ENCODE measurements around the gene SLC49A3.
"Not testable (repeated sequence)": the region's sequence is repeated elsewhere in the genome, so short reads cannot be mapped to it uniquely, and the experiment has no call there.

SLC49A3 gene

DNA sequence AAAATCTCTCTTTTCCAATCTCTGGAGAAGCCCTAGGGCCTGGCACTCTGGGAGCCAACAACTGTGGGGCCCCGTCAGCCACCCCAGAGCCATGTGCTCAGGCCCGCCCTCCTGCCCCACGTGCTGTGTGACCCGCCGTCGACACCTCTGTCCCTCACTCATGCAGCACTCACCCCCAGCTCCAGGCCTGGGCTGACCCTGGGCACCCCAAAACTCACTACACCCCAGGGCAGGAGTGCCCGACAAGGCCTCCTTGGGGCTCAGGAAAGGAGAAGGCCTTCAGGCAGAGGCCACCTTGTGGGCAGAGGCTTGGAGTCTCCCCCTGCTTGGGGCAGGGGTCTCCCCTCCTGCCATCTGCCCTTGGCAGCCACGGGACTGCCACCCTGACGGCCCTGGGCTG is 8.9 kb downstream of the SLC49A3 start:
- DNase-seq = no peak

DNA sequence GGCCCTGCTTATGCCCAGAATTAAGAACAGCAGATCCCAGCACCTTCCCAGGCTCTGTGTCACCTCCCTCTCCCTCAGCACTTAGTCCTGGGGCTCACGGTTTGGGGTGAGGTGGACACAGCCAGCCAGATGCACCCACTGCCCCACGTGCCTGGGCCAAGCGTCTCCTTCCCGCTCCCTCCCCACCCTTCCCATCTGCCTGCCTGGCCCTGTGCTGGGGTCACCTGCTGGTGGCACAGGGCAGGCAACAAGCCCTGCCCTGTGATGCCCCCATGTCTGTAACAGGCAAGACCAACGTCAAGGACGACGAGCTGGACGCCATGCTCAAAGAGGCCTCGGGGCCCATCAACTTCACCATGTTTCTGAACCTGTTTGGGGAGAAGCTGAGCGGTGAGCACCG is 9.3 kb downstream of the SLC49A3 start:
- DNase-seq = no peak

DNA sequence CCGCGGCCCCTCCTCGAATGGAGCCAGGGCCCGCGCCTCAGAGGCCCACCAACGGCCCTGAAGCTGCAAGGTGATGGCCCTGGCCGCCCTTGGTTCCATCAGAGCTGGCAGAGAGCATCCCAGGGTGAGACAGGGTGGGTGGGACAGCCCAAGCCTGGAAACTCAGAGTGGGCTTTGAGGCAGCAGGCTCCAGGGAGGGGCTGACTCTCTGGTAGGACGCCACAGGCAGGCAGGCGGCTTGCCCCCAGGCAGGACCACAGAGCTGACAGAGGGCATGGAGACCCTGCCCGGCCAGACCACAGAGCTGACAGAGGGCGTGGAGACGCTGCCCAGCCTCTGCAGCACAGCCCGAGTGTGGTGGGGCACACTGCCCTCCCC is 9.9 kb downstream of the SLC49A3 start:
- DNase-seq = no peak

DNA sequence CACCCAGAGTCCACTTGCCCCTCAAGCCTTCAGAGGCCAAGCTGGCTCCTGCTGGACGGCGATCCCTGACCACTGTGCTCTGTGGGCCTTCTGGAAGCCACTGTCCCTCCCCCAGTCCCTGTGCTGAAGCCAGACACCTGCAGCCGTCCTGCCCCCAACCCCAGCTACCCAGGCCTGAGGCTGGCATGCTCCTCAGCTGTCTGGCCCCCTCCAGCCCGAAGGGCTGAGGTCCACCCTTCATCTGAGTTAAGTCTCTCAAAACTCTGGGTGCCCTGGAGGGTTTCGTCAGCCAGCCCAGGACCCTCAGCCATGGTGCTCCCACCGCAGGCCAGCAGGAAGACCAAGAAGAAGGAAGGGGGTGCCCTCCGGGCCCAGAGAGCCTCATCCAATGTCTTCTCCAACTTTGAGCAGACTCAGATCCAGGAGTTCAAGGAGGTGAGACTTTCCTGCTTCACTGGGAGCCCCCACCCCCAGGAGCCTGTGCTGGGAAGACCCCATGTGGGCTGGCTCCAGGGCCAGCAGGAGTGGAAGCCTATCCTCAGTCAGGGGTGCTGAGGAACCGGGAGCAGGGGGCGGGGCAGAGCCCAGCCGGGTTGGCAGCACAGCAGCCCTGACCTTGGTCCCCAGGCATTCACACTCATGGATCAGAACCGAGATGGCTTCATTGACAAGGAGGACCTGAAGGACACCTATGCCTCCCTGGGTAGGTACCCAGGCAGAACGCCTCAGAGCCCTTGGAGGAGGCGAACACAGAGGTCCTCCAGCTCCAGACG is 10.4 kb downstream of the SLC49A3 start:
- no peak for DNase-seq

DNA sequence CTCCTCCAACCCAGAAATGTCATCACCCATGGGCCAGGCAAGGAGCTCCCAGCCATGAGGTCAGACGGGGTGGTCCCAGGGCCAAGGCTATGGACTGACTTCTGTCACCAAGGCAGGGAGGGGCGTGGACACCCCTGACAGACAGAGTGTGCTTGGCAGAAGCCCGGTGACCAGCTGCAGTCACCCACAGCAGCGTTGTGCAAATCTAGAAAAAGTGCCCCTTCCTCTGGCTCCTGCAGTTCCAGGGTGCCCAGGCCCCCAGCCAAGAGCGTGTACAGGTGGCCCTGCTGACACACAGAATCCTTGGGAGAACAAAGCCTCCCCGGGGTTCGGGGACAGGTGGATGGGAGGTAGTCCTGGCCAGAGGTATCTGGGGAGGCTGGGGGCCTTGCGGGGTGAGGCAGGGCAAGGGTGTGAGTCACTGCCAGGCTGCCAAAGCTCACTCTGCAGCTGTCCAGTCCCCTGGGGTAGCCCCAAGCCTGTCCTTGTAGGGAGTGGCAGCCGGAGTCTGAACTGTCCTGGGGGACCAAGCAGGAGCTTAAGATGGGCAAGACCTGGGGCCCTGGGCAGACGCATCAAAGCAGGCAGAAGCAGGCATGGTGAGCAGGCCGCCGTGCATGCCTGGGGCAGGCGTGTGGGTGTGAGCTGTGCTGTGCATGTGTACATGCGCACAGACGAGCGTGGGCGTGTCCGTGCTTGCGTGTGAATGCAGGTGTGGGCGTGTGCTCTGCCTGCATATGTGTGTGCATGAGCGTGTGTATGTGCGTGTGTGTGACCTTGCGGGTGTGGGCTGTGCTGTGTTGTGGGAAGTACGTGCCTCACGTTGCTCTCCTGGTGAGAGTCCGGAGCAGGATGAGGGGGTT is 11.3 kb downstream of the SLC49A3 start:
- no peak for DNase-seq

DNA sequence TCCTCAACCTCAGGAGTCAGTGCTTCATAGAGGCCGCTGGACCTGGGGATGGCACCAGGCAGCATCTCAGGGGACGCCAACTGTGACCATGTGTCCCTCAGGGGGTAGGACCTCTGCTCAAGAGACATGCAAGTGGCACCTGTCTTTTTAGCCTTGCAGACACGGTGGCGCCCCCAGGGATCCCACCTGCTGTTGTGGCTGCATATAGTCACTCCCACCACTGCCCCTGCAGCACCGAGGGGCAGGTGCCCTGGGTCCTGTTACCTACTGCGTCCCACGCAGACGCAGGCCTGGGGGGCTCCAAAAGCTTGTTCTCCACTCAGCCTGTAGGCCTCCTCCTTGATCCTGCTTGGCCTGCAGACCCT is 12.1 kb downstream of the SLC49A3 start:
- DNase-seq = no peak

DNA sequence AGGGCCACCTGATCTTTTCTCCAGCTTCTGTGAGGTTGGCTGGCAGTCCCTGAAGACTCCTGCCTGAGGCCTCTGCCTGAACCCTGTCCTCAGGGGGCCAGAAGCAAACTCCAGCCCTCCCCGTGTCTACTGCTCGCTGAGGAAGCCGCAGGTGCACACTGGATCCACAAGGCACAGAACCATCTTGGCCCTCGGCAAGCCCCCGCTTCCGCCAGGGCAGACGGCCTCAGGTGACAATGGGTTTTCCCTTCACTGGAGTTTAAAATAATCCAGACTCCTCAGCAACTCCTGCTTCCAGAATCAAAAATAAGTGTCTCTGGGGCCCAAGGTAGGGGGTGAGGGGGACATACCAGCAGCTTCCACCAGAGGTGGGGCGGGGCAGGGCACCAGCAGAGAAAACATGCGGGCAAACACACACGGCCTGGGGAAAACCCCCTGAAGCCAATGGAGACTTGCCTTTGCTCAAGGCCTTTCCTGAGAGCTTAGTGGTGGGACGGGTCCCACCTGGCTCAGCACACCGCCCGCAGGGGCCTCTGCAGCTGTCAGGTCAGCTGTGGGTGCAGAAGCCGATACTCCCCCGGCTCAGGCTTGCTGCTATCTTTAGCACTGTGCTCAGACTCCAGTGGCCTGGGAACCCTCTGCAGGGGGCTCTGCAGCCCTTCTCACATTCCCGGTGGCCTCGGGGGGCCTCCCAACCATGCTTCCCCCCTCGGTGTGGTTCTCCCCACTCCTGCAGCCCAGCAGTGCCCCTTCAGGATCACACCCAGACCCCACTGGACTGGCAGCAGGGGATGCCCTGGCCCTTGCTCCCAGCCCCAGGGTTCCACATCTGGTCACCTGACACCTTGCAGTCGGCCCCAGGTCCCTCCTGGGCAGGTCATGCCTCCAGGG is 12.7 kb downstream of the SLC49A3 start:
- no peak for DNase-seq

DNA sequence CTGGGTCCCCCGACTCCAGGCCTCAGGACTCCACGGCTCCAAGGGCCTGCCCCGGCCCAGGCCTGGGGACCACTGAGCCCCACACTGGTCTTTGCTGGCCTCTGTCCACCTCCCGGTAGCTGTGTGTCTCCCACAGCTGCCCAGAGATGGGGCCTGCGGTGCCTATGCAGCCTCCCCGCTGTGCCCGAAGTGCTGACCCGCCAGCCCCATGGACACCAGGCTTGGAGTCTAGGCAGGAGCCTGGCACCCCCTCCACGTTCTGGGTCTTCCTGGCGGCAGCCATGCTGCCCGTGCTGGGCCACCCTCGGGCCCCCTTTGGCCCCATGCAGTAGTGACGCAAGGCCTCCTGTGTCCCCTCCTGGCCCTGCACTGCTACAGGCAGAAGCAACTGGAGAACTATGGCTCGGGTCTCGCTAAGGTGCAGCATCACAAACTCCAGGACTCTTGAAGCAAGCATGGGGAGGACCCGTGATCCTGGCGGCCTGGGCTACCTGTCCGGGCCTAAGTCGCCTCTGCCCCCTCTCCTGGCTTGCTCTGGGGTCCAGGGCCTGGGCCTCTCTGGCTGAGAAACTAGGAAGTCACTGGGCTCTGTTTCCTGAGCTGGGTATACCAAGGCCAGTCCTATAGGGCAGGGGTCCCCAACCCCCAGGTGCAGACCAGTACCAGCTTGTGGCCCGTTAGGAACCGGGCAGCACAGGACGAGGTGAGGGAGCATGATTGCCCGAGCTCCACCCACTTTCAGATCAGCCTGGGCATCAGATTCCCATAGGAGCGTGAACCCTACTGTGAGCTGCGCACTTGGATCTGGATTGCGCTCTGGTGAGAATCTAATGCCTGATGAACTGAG is 13.7 kb downstream of the SLC49A3 start:
- DNase-seq = no peak

DNA sequence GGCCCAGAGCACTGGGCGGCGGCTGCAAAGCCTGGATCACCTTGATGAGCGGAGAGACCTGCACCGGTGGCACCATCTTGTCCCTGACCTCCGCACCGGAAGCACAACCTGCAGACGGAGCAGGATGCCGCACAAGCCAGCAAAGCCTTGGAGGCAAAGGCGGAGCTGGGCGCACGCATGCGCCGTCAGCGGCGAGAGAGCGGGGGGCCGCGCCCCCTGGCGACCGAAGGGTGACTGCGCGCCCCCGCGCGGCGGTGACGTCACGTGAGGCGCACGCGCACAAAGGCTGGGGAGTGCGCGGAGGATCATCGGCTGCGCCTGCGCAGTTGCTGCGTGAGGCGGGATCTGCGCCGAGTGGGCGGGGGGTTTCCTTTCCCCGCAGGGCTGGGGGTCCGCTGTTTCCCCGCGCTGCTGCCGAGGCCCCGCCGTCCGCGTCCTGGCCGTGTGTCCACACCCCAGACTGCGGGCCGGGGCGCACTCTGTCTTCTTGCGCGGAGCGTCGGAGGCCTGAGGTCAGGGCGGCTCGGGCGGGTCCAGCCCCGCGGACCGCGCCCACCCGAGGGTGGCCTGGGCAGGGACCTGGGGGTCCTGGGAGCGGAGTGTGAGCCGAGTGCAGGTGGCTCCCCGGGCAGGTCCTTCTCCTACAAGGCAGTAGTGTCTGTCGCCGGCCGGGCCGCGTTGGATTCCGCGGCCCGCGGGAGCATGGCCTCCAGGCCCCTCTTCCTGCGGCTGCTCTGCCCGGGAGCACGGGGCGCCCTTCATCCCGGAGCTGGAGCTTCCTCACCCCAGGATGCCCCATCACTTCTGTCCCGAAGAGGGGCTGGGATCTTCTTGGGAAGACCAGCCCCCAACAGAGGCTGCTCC is 14.5 kb downstream of the SLC49A3 start, which contains the start of the genes ATP5ME and MYL5:
TSS of gene ATP5ME (minus strand) at position 105 of the 864 bp plus-strand sequence. CDS start at position 76, 29 bp downstream.
TSS of gene MYL5 (plus strand) at position 371 of the 864 bp plus-strand sequence. CDS start 3,485 bp downstream, outside the sequence.
- peak; percentile 79 for DNase-seq

DNA sequence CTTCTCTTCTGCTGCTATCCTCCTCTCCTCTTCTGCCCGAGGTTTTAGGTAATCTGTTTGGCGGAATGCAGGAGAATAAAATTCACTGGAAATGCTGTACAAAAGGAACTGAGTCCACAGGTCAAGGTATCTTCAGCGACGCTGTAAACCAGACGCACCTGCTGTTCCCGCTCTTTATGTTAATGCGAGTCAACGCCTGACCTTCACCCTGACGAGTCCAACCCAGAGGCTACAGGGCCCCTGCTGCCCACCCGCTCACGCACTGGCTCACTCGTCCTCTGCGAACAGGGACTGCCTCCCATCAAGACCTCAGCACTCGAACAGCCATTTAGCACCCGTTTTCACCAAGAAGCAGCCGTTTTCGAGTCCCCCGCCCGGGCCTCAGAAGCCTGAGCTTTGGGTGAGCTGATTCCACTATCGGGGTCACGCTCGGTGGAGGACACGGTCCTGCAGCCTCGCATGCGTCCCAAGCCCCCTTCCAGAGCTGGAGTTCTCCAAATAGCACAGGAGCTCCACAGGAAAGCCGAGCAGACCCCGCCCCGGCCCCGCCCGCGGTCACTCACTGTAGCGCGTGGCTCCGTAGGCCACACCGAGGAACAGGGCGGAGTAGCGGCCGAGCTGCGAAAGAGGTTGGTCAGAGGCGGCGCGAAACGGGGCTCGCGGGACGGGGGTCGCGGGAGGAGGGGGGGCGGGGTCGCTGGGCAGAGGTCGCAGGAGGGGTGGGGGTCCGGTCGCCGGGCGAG is 15.4 kb downstream of the SLC49A3 start:
- DNase-seq = no peak

DNA sequence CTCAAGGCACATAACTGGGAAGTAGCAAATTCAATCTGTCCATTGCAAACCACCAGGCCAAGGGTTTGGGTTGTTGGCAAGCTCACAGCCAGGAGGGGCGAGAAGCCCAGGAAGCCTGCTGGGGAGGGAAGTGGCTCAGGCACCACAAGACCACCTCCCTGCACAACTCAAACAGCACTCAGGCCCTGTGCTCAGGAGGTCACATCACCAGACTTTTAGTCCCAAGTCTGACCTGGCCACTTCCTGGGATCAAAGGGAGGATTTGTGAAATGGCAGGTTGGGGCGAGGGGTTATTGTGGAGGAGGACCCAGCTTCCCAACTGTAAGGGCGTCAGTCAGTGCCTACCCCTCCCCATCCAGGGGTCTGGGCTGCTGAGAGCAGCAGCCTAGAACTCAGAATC is 17.2 kb downstream of the SLC49A3 start:
- DNase-seq = no peak

DNA sequence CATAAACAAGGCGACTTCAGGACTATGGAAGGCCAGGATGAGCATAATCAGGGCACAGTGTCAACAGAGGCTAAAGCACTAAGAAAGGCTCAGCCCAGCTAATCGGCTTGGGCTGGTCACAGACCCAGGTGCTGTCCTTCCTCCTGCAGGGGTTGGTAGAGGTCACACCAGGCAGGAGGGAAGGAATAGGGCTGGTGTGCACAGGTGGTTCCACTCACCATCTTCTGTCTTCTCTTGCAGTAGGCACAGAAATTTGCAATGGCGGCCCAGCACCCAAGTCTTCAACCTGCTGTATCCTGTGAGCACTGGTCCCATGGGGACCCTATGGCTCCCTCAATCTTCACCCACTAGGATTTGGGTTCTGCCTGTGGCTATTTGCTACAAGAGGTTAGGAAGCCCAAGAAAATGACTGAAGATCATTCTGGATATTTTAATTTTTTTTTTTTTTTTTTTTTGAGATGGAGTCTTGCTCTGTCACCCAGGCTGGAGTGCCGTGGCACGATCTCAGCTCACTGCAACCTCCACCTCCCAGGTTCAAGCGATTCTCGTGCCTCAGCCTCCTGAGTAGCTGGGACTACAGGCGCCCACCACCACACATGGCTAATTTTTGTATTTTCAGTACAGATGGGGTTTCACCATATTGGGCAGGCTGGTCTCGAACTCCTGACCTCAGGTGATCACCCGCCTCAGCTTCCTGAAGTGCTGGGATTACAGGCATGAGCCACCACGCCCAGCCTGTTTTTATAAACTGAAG is 19.0 kb downstream of the SLC49A3 start:
- DNase-seq = not testable (repeated sequence)

DNA sequence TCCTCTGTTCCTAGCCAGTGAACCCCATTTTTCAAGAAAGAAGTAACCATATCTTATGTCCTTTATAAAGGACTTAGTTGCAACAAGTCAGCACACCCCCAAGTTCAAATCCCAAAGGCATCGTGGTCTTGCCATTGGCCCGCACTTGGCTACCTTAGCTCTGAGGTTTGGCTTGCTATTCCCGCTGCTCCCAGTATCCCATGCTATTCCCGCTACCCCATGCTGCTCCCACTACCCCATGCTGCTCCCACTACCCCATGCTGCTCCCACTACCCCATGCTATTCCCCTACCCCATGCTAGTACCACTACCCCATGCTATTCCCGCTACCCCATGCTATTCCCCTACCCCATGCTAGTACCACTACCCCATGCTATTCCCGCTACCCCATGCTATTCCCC is 20.7 kb downstream of the SLC49A3 start:
- not testable (repeated sequence) for DNase-seq

DNA sequence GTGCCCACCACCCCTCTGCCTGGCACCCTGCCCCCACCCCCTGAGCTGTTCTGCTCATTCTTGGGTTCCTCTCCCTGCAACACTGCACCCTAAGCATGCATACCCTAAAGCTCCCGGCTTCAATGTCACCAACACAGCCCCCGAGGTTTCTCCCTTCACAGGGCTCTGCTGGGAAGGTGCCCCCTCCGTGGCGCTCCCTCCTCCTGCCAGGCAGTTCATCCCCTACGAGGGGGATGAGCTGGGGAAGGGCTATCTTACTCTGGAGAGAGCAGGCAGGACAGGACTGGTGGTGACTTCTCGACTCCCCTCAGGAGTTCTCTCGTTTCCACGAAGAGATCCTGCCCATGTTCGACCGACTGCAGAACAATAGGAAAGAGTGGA is 21.4 kb downstream of the SLC49A3 start:
- no peak for DNase-seq

DNA sequence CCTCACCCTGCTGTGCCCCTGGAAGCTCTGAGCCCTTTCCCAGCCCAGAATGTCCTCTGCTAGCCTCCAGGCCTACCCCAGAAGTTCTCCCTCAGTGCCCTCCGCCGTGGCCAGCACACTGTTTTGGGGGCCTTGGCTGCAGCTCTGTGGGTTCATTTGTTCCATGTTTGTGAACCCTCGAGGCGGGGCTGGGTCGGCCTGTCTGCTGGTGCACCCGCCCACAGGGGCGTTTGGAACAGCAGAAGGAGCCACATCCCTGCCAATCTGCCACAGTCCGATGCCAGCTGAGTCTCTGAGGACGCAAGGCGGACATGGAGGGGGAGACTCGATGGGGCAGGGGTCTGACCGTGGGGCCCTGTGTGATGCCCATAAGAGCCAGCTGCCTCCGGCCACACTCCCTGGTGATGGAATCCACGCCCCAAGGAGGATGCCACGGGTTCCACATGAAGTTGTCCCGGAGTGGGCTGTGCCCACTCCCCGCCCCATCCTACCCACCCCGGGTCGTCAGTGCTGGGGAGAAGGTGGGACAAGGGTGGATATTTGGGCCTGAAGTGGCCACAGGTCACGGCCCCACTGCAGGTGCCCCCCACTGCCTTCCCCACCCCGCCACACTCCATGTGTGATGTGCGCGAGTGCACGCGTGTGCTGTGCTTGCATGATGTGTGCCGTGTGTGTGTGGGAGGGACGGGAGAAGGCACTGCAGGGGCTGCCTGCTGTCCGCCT is 22.0 kb downstream of the SLC49A3 start:
- DNase-seq = no peak

DNA sequence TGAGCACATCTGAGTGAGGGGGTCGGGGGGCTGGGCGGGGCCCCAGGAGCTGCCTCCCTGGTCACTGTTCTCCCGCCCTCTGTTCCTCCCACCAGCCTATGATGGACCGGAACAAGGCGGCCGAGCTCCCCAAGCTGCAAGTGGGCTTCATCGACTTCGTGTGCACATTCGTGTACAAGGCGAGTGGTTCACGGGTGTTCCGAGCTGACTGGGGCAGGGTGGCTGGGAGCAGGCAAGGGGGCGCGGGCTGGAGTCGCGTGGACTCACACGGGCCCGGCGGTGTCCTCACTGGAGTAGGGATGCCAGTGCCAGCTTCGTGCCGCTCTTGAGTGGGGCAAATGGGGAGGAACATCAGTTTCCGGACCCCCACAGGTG is 22.5 kb downstream of the SLC49A3 start:
- DNase-seq = no peak

DNA sequence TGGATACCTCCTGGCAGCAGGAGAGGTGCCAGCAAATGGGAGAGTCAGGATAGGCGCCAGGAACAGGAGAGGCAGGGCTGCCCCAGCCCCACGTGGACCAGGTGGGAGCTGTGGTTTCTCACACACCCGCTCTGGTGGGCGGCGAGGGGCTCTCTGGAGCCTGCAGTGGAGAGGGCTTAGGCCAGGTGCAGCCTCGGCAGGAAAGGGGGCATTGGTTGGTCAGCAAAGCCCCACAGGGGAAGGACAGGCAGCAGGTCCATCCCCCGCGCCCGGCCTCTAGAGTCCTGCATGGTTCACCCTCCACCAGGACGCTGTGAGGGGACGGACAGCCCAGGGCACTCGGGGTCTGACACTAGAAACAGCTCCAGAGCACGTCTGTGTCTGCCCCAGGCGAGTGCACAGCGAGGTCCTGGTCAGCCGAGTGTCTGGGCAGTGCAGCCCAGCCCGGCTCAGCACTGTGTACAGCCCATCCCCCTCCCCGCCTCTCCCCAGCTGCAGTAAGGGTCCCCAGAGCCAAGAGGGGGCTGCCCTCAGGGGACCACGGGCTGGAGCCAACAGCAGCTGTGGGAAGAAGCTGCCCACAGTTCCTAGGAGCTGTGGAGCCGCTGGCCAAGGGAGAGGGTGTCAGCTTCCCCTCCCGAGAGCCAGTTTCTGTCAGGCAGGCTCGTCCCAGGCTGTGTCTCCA is 23.1 kb downstream of the SLC49A3 start:
- DNase-seq = no peak

DNA sequence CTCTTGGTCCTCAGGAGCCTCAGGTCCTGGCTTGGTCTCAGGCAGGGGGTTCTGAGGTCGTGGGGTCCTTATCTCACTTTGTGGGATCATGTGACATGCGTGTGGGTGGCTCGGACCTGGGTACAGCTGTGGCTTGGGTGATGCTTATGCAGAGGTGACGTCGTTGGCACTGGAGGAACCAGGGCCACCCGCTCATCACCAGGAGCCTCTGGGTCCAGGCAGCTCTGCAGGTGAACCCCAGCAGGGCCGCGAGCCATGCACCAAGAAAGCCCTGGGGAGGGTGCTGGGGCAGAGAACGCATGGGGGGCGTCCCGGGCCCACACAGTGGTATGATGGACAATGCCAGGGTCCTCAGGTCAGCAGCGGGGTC is 23.6 kb downstream of the SLC49A3 start:
- DNase-seq = no peak
